ENCODE results near the gene SELENOT. TPM values are rescaled to one million over a fixed set of nuclear protein-coding genes. Genes with fewer than 3 reads are reported as not detected.
"Not testable (repeated sequence)": the region's sequence is repeated elsewhere in the genome, so short reads cannot be mapped to it uniquely, and the experiment has no call there.

Gene SELENOT
- polyA plus RNA-seq (ENCODE audit: insufficient read length), result 46.7 TPM

GRCh38 chr3:150603153-150603979, at the start of gene SELENOT:
Gene SELENOT, plus strand, starts transcription at chr3:150603321. Its CDS starts 42 bp downstream, at chr3:150603363.
- DNase-seq (ENCODE audit: low read depth), result peak; percentile 93

GRCh38 chr3:150555859-150556436, 47.2 kb upstream of the SELENOT start:
- DNase-seq (ENCODE audit: low read depth), result no peak

GRCh38 chr3:150556792-150557191, 46.3 kb upstream of the SELENOT start:
- no peak for DNase-seq (ENCODE audit: low read depth)

GRCh38 chr3:150557725-150558124, 45.4 kb upstream of the SELENOT start:
- DNase-seq (ENCODE audit: low read depth), result no peak

- no peak for DNase-seq (ENCODE audit: low read depth)
Observed at GRCh38 chr3:150564243-150564642, 38.9 kb upstream of the SELENOT start.

GRCh38 chr3:150567328-150567727, 35.8 kb upstream of the SELENOT start:
- no peak for DNase-seq (ENCODE audit: low read depth)

- no peak for DNase-seq (ENCODE audit: low read depth)
Observed at GRCh38 chr3:150577855-150578254, 25.3 kb upstream of the SELENOT start.

GRCh38 chr3:150581174-150581573, 21.9 kb upstream of the SELENOT start:
- no peak for DNase-seq (ENCODE audit: low read depth)

GRCh38 chr3:150582620-150583019, 20.5 kb upstream of the SELENOT start:
- DNase-seq (ENCODE audit: low read depth), result no peak

GRCh38 chr3:150583028-150583427, 20.1 kb upstream of the SELENOT start:
- DNase-seq (ENCODE audit: low read depth), result no peak

GRCh38 chr3:150588027-150588830, 14.9 kb upstream of the SELENOT start:
- no peak for DNase-seq (ENCODE audit: low read depth)

GRCh38 chr3:150589759-150590158, 13.4 kb upstream of the SELENOT start:
- no peak for DNase-seq (ENCODE audit: low read depth)

- DNase-seq (ENCODE audit: low read depth), result no peak
Observed at GRCh38 chr3:150594150-150594549, 9.0 kb upstream of the SELENOT start.

- DNase-seq (ENCODE audit: low read depth), result no peak
Observed at GRCh38 chr3:150597646-150598045, 5.5 kb upstream of the SELENOT start.

GRCh38 chr3:150599611-150600297, 3.4 kb upstream of the SELENOT start:
- DNase-seq (ENCODE audit: low read depth), result no peak

- not testable (repeated sequence) for DNase-seq (ENCODE audit: low read depth)
Observed at GRCh38 chr3:150600647-150601530, 2.2 kb upstream of the SELENOT start.

GRCh38 chr3:150602426-150603152, 532 bp upstream of the SELENOT start:
- no peak for DNase-seq (ENCODE audit: low read depth)

- DNase-seq (ENCODE audit: low read depth), result no peak
Observed at GRCh38 chr3:150603980-150604319, 829 bp downstream of the SELENOT start.

GRCh38 chr3:150605998-150606641, 3.0 kb downstream of the SELENOT start:
- no peak for DNase-seq (ENCODE audit: low read depth)
